ENCODE results near the gene TEX10. TPM values are rescaled to one million over a fixed set of nuclear protein-coding genes. Genes with fewer than 3 reads are reported as not detected.

TEX10 gene
- total and polyA plus RNA-seq, 3 donors from 2014 or later, result 45.3 to 47.4 (median 45.7) TPM

DNA sequence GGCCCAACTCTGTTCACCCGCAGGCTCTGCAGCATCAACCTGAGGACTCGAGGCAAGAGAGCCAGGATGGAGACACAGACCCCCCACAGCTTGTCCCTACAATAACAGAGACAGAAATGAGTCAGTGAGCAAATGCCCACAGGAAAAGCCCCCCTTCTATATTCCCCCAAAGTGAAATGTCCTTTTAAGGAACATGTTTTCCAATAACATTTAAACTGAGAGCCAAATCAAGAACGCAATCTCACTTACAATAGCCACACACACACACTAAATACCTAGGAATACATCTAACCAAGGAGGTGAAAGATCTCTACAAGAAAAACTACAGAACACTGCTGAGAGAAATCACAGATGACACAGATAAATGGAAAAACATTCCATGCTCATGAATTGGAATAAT, 49.0 kb downstream of the TEX10 start:
- H3K9me3 ChIP-seq, result no peaks in the 10 kb centered on the region
- no peak for DNase-seq
- intact Hi-C loops (cut with DNase I; ENCODE audit: low total_unique reads), result no loop called here
- 96% methylated on average over 3 of the region's 3 CpGs for WGBS, 2 donors
- no peak for TF ChIP-seq POLR2A (IDR thresholded peaks at IDR 0.05)
- TF ChIP-seq, protein P1, sequence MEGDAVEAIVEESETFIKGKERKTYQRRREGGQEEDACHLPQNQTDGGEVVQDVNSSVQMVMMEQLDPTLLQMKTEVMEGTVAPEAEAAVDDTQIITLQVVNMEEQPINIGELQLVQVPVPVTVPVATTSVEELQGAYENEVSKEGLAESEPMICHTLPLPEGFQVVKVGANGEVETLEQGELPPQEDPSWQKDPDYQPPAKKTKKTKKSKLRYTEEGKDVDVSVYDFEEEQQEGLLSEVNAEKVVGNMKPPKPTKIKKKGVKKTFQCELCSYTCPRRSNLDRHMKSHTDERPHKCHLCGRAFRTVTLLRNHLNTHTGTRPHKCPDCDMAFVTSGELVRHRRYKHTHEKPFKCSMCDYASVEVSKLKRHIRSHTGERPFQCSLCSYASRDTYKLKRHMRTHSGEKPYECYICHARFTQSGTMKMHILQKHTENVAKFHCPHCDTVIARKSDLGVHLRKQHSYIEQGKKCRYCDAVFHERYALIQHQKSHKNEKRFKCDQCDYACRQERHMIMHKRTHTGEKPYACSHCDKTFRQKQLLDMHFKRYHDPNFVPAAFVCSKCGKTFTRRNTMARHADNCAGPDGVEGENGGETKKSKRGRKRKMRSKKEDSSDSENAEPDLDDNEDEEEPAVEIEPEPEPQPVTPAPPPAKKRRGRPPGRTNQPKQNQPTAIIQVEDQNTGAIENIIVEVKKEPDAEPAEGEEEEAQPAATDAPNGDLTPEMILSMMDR (IDR thresholded peaks at IDR 0.05), result no peak
- no peak overlapping the region for H3K4me3 ChIP-seq
- no peaks in the 10 kb centered on the region for H3K4me1 ChIP-seq
- H3K27me3 ChIP-seq, result no peaks in the 10 kb centered on the region
- no peaks in the 10 kb centered on the region for H3K36me3 ChIP-seq (ENCODE audit: low read depth, missing control alignments)
- H3K27ac ChIP-seq, result no peak overlapping the region

DNA sequence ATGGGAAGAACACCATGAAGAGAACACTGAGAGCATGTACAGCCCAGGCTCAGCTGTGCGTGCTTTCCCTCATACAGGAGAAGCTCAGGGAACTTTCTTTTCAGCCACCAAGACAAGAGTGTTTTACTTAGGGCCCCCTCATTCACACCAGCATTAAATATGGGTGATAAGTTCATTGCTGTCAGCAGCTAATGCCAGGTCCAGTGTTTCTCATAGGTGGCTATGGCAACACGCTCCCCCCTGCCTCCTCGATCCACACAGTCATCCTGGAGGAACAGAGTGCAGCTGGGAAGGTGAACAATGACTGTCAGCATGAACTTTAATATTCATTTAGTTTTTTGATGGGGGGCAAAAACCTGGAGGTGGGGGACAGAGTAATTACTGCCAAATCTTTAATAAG, 54.4 kb downstream of the TEX10 start:
- no peak overlapping the region for H3K4me3 ChIP-seq
- intact Hi-C loops (cut with DNase I; ENCODE audit: low total_unique reads), result no loop called here
- TF ChIP-seq POLR2A (IDR thresholded peaks at IDR 0.05), result no peak
- TF ChIP-seq, protein P1 (IDR thresholded peaks at IDR 0.05), result no peak
- H3K27me3 ChIP-seq, result no peaks in the 10 kb centered on the region
- no peak overlapping the region for H3K27ac ChIP-seq
- 81 to 86% methylated on average over 3 of the region's 3 CpGs for WGBS, 2 donors
- H3K4me1 ChIP-seq, result no peaks in the 10 kb centered on the region
- no peaks in the 10 kb centered on the region for H3K9me3 ChIP-seq
- no peak for DNase-seq
- H3K36me3 ChIP-seq (ENCODE audit: low read depth, missing control alignments), result no peaks in the 10 kb centered on the region

DNA sequence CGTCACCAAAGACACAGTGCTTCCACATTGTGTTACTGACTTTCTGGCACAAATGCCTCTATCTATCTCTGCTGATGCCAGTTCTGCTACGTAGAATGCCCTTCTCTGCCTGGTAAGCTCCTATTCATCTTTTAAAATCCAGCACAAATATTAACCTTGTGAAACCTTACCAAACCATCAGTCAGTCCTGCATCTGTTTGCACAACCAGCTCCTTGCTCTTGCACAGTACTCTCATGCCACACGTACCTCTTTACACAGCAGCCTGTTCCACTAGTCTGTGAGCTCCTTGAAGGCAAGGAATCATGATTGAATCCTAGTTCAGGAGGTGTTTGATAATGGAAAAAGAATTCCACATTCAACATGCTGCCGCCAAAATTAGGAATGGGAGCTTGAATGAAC, 56.3 kb downstream of the TEX10 start:
- WGBS, 2 donors, result 80 to 96% methylated on average over 4 of the region's 4 CpGs
- no peak overlapping the region for H3K4me3 ChIP-seq
- H3K4me1 ChIP-seq, result no peaks in the 10 kb centered on the region
- H3K36me3 ChIP-seq (ENCODE audit: low read depth, missing control alignments), result no peaks in the 10 kb centered on the region
- no peak overlapping the region for H3K27ac ChIP-seq
- no peaks in the 10 kb centered on the region for H3K9me3 ChIP-seq
- no peak for DNase-seq
- intact Hi-C loops (cut with DNase I; ENCODE audit: low total_unique reads), result no loop called here
- TF ChIP-seq, protein P1 (IDR thresholded peaks at IDR 0.05), result no peak
- no peak for TF ChIP-seq POLR2A (IDR thresholded peaks at IDR 0.05)
- H3K27me3 ChIP-seq, result no peaks in the 10 kb centered on the region

DNA sequence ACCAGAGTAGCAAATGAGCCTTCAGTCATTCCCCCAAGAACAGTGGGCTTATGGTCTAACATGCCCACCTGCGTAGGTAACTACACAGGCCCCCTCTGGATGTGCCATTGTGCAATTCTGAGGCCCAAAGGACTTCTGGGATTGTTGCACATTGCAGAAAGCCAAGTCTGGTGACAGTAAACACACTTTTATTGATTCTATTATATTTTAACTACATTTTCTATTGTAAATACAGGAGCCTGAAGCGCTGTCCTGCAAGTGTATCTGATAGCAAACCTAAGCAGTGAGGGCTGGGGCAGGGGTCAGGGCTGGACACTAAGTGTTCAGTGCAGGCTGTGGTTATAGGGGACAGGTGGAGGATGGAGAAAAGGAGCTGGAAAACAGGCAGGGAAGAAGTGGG, 57.5 kb downstream of the TEX10 start:
- H3K27ac ChIP-seq, result no peak overlapping the region
- H3K27me3 ChIP-seq, result no peaks in the 10 kb centered on the region
- H3K9me3 ChIP-seq, result no peaks in the 10 kb centered on the region
- H3K4me1 ChIP-seq, result no peaks in the 10 kb centered on the region
- no peak for TF ChIP-seq POLR2A (IDR thresholded peaks at IDR 0.05)
- TF ChIP-seq, protein P1 (IDR thresholded peaks at IDR 0.05), result no peak
- no peak overlapping the region for H3K4me3 ChIP-seq
- WGBS, 2 donors, result 97 to 100% methylated on average over 2 of the region's 2 CpGs
- DNase-seq, result no peak
- intact Hi-C loops (cut with DNase I; ENCODE audit: low total_unique reads), result no loop called here
- no peaks in the 10 kb centered on the region for H3K36me3 ChIP-seq (ENCODE audit: low read depth, missing control alignments)

DNA sequence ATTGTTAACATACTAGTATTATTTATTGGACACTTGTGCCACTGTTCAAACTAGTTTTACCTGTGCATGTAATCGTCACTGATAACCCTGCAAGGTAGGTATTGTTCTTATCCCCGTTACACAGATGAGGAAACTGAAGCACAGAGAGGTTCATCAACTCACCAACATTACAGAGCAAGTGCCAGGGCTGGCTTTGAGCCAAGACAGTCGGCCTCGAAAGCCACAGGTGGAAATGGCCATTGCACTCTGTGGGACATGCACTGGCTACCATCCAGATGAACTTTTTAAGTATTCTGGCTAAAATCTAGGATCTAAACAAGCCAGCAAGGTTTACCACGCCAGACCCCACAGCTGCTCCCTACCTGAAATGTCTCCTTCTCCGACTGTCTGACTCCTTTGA, 57.9 kb downstream of the TEX10 start:
- WGBS, 2 donors, result 86 to 90% methylated on average over 6 of the region's 6 CpGs
- Histone ChIP-seq H3K27me3 (no peaks in the 10 kb centered on the region), H3K4me1 (no peaks in the 10 kb centered on the region), H3K9me3 (no peaks in the 10 kb centered on the region), H3K36me3 (ENCODE audit: low read depth, missing control alignments) (no peaks in the 10 kb centered on the region), H3K4me3 (no peak overlapping the region), H3K27ac (no peak overlapping the region)
- DNase-seq, result no peak
- no peak for TF ChIP-seq POLR2A (IDR thresholded peaks at IDR 0.05)
- TF ChIP-seq, protein P1 (IDR thresholded peaks at IDR 0.05), result no peak
- intact Hi-C loops (cut with DNase I; ENCODE audit: low total_unique reads), result no loop called here
